Fibroblast of skin of abdomen (primary cell): Measurements from ENCODE around the gene IL12RB2.

ENCODE experiments used
- DNase-seq: peaks from one replicate; pipeline ENCODE4 v3.0.0-alpha.2; 2013

The IL12RB2 gene

GRCh38 chr1:67313934-67314671, 6.4 kb downstream of the IL12RB2 start:
- no peak for DNase-seq

- DNase-seq, result no peak
These were observed 7.0 kb downstream of the IL12RB2 start for GRCh38 chr1:67314696-67315095.

GRCh38 chr1:67316180-67316902, 8.7 kb downstream of the IL12RB2 start:
- DNase-seq, result no peak

- no peak for DNase-seq
These were observed 9.2 kb downstream of the IL12RB2 start for GRCh38 chr1:67316918-67317317.

GRCh38 chr1:67317803-67318202, 10.1 kb downstream of the IL12RB2 start:
- no peak for DNase-seq

- DNase-seq, result no peak
These were observed 14.8 kb downstream of the IL12RB2 start for GRCh38 chr1:67322442-67322841.

- no peak for DNase-seq
These were observed 15.4 kb downstream of the IL12RB2 start for GRCh38 chr1:67323087-67323486.

GRCh38 chr1:67324068-67324467, 16.4 kb downstream of the IL12RB2 start:
- DNase-seq, result no peak

- no peak for DNase-seq
These were observed 20.3 kb downstream of the IL12RB2 start for GRCh38 chr1:67327864-67328466.

- no peak for DNase-seq
These were observed 25.2 kb downstream of the IL12RB2 start for GRCh38 chr1:67332653-67333529.

GRCh38 chr1:67333603-67334002, 25.9 kb downstream of the IL12RB2 start:
- no peak for DNase-seq

GRCh38 chr1:67335411-67335810, 27.7 kb downstream of the IL12RB2 start:
- DNase-seq, result no peak

- no peak for DNase-seq
These were observed 28.5 kb downstream of the IL12RB2 start for GRCh38 chr1:67336157-67336556.

GRCh38 chr1:67336783-67337182, 29.1 kb downstream of the IL12RB2 start:
- peak; percentile 26 for DNase-seq

- peak; percentile 22 for DNase-seq
These were observed 31.0 kb downstream of the IL12RB2 start for GRCh38 chr1:67338642-67339041.

- DNase-seq, result peak; percentile 74
These were observed 32.1 kb downstream of the IL12RB2 start for GRCh38 chr1:67339623-67340343.

- DNase-seq, result no peak
These were observed 34.6 kb downstream of the IL12RB2 start for GRCh38 chr1:67342076-67342890.

GRCh38 chr1:67345556-67345955, 37.9 kb downstream of the IL12RB2 start:
- no peak for DNase-seq

GRCh38 chr1:67346982-67347381, 39.3 kb downstream of the IL12RB2 start:
- DNase-seq, result no peak

GRCh38 chr1:67347688-67348472, 40.2 kb downstream of the IL12RB2 start:
- DNase-seq, result peak; percentile 64
